AG10803 (cell line): ENCODE results near the gene FAM83G.

Source experiments
- DNase-seq: peaks from one replicate; pipeline ENCODE4 v3.0.0; 2010; ENCODE audit warnings: low read depth
- H3K4me3 ChIP-seq: 2 replicates; pipeline ENCODE4 v1.5.1; 2011; ENCODE audit warnings: mild to moderate bottlenecking, low read length, control low read depth
- CTCF ChIP-seq: conservative IDR thresholded peaks from 2 replicates; pipeline ENCODE4 v1.5.1; 2011; ENCODE audit warnings: mild to moderate bottlenecking, low read length, control low read depth, inconsistent platforms

FAM83G gene

GRCh38 chr17:19012171-19013080 is 7.9 kb upstream of the FAM83G start:
- TF ChIP-seq CTCF = no peak
- H3K4me3 ChIP-seq = no peak overlapping the region
- DNase-seq = no peak

DNA sequence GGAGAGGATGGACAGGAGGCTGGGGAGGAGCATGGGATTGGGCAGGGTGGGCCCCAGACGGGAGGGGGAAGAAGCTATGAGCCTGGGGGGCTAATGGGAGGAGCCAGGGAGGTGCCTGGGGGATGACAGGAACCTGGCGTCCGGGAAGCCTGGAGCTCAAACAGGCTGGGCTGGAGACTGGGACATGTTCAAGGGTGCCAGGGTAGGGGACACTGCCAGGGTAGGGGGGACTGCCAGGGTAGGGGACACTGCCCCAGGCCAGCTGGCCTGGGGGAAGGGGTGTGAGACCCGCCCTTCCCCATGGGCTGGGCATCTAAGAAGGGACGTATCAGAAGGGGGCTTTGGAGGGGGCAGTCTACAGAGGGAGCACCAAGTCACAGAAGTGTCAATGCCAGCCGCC is 7.0 kb upstream of the FAM83G start:
- no peak for TF ChIP-seq CTCF
- DNase-seq = no peak
- no peak overlapping the region for H3K4me3 ChIP-seq

GRCh38 chr17:19010729-19011505 is 6.4 kb upstream of the FAM83G start:
- no peak for TF ChIP-seq CTCF
- no peak for DNase-seq
- H3K4me3 ChIP-seq = no peak overlapping the region

GRCh38 chr17:19009970-19010369 is 5.4 kb upstream of the FAM83G start:
- H3K4me3 ChIP-seq = no peak overlapping the region
- no peak for TF ChIP-seq CTCF
- DNase-seq = no peak

DNA sequence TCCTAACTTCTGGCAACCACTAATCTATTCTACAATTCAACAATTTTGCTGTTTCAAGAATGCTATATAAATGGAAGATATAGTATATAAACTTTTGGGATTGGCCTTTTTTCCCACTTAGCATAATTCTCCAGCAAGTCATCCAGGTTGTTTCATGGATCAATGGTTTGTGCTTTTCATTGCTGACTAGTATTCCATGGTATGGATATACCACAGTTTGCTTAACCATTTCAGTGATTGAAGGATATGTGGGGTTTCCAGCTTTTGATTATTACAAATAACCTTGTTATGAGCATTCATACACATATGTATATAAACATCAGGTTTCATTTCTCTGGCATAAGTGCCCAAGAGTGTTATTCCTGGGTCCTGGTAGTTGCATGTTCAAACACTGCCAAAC is 2.1 kb upstream of the FAM83G start:
- TF ChIP-seq CTCF = no peak
- DNase-seq = no peak
- H3K4me3 ChIP-seq = no peak overlapping the region

GRCh38 chr17:19005789-19006430 is 1.3 kb upstream of the FAM83G start:
- no peak for DNase-seq
- H3K4me3 ChIP-seq = no peak overlapping the region

More at GRCh38 chr17:19005789-19006430, 1.3 kb upstream of the FAM83G start:
- TF ChIP-seq CTCF = no peak
